ENCODE measurements around the gene ZSWIM6. TPM values are rescaled to one million over a fixed set of nuclear protein-coding genes. Genes with fewer than 3 reads are reported as not detected.

ZSWIM6 gene
- total and polyA plus RNA-seq, 2 donors, result 3.7 to 9.0 TPM

DNA sequence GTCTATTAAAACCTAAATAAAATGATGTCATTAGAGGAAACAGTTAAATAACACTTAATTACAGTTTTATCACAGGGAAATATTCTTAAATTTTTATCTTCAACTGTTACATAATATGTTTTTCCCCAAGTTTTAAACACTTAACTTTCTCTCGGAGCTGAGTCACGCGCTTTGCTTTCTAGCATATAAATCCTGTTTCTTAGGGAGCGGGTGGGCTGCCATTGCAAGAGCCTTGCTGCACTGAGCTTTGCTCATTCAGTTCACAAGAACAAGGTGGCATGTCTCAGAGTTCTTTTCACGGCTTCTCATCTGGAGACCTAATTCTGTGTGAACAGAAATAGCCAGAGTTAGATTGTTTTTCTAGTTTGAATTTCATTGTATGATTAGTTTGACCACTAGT is 166.1 kb downstream of the ZSWIM6 start:
- WGBS, result 98% methylated on average over 5 of the region's 5 CpGs
- no peak overlapping the region for H3K27ac ChIP-seq (ENCODE audit: low read depth in 1 of 2, low read length in 1 of 2)
- H3K36me3 ChIP-seq (ENCODE audit: control insufficient read depth in 2 of 2, insufficient read depth in 2 of 2, low read length in 1 of 2), result peaks cover 3% of the 10 kb centered on the region in 2 donors
- H3K4me1 ChIP-seq (ENCODE audit: control insufficient read depth in 2 of 2, insufficient read depth in 2 of 2, low read length in 2 of 2), result no peaks in the 10 kb centered on the region
- H3K4me3 ChIP-seq (ENCODE audit: low read length in 2 of 2), result no peak overlapping the region
- H3K9me3 ChIP-seq (ENCODE audit: control insufficient read depth in 2 of 2, insufficient read depth in 1 of 2, low read length in 1 of 2), result no peaks in the 10 kb centered on the region
- no peak for DNase-seq (ENCODE audit: low read depth in 6 of 9, low spot score in 9 of 9)
- no peaks in the 10 kb centered on the region for H3K27me3 ChIP-seq (ENCODE audit: control insufficient read depth in 2 of 2, insufficient read depth in 1 of 2, low read length in 1 of 2)

DNA sequence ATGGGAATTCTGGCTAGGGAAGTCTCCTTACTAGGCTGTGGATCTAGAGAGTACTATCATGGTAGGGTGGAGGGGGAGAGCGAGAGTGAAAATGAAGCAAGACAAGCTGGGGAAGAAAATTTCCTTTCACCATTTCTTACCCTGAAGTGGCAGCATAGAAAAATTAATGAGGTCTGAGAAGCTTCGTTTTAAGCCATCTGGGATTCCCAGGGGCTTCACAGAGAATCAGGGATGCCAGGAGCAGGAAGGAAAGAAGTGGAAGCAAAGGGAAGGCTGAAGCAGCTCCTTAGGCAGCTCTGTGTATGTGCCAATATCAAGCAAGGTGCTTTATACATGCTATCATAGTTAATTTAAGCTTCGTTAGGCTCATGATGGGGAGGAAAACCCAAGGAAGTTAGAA is 169.9 kb downstream of the ZSWIM6 start:
- WGBS, result 97% methylated on average over 3 of the region's 3 CpGs
- no peaks in the 10 kb centered on the region for H3K4me1 ChIP-seq (ENCODE audit: control insufficient read depth in 2 of 2, insufficient read depth in 2 of 2, low read length in 2 of 2)
- no peak overlapping the region for H3K27ac ChIP-seq (ENCODE audit: low read depth in 1 of 2, low read length in 1 of 2)
- DNase-seq (ENCODE audit: low read depth in 6 of 9, low spot score in 9 of 9), result no peak
- H3K9me3 ChIP-seq (ENCODE audit: control insufficient read depth in 2 of 2, insufficient read depth in 1 of 2, low read length in 1 of 2), result no peaks in the 10 kb centered on the region
- H3K27me3 ChIP-seq (ENCODE audit: control insufficient read depth in 2 of 2, insufficient read depth in 1 of 2, low read length in 1 of 2), result no peaks in the 10 kb centered on the region
- H3K4me3 ChIP-seq (ENCODE audit: low read length in 2 of 2), result no peak overlapping the region
- H3K36me3 ChIP-seq (ENCODE audit: control insufficient read depth in 2 of 2, insufficient read depth in 2 of 2, low read length in 1 of 2), result no peaks in the 10 kb centered on the region

DNA sequence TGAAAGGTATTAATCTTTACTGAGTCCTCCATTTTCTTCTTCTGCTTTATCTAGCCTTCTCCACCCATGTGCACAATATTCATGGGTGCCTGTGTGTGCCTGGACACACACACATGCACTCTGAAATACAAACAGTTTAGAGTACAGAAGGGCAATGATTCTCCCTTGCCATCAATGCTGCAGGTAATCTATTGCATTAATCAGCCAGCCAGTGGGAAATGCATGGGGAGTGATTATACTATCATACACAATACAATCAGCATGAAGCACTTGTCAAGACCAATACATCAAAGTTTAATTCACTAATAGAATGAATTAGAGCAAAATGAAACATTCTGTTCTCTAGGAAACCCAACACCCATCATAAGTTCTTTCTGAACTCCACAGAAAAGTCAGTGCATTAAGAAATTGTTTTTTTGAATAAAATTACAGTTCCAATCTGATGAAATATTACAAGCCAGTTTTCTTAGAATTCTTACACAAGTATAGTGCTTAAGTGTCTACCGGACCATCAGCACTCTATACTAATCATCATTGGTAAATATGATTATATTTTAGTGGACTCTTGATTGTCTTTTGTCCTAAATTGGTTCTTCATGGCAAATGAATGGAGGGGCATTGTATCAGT is 172.2 kb downstream of the ZSWIM6 start:
- H3K27me3 ChIP-seq (ENCODE audit: control insufficient read depth in 2 of 2, insufficient read depth in 1 of 2, low read length in 1 of 2), result no peaks in the 10 kb centered on the region
- H3K4me3 ChIP-seq (ENCODE audit: low read length in 2 of 2), result no peak overlapping the region
- WGBS, result 99% methylated on average over 1 of the region's 1 CpG
- no peaks in the 10 kb centered on the region for H3K9me3 ChIP-seq (ENCODE audit: control insufficient read depth in 2 of 2, insufficient read depth in 1 of 2, low read length in 1 of 2)
- H3K27ac ChIP-seq (ENCODE audit: low read depth in 1 of 2, low read length in 1 of 2), result no peak overlapping the region
- no peaks in the 10 kb centered on the region for H3K36me3 ChIP-seq (ENCODE audit: control insufficient read depth in 2 of 2, insufficient read depth in 2 of 2, low read length in 1 of 2)
- no peaks in the 10 kb centered on the region for H3K4me1 ChIP-seq (ENCODE audit: control insufficient read depth in 2 of 2, insufficient read depth in 2 of 2, low read length in 2 of 2)
- no peak for DNase-seq (ENCODE audit: low read depth in 6 of 9, low spot score in 9 of 9)

DNA sequence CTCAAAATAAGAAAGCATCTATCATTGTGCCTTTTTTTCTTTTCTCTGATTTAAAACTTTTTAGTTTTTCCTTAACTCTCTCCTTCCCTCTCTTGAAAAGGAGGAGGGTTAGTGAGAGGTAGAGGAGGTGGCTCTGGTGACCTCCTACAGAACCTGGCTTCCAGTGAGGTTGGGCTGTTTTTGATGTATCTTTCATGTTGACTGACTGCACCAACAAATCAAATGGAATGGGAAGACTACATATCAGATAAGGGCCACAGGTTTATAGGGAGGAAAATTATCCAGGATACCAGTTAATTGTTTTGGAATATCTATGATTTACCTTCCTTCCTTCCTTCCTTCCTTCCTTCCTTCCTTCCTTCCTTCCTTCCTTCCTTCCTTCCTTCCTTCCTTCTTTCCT is 173.2 kb downstream of the ZSWIM6 start:
- H3K4me3 ChIP-seq (ENCODE audit: low read length in 2 of 2), result no peak overlapping the region
- no peak for DNase-seq (ENCODE audit: low read depth in 6 of 9, low spot score in 9 of 9)
- no peaks in the 10 kb centered on the region for H3K4me1 ChIP-seq (ENCODE audit: control insufficient read depth in 2 of 2, insufficient read depth in 2 of 2, low read length in 2 of 2)
- H3K27ac ChIP-seq (ENCODE audit: low read depth in 1 of 2, low read length in 1 of 2), result no peak overlapping the region
- H3K27me3 ChIP-seq (ENCODE audit: control insufficient read depth in 2 of 2, insufficient read depth in 1 of 2, low read length in 1 of 2), result no peaks in the 10 kb centered on the region
- no peaks in the 10 kb centered on the region for H3K9me3 ChIP-seq (ENCODE audit: control insufficient read depth in 2 of 2, insufficient read depth in 1 of 2, low read length in 1 of 2)
- H3K36me3 ChIP-seq (ENCODE audit: control insufficient read depth in 2 of 2, insufficient read depth in 2 of 2, low read length in 1 of 2), result peaks cover 0 to 4% of the 10 kb centered on the region in 2 donors

DNA sequence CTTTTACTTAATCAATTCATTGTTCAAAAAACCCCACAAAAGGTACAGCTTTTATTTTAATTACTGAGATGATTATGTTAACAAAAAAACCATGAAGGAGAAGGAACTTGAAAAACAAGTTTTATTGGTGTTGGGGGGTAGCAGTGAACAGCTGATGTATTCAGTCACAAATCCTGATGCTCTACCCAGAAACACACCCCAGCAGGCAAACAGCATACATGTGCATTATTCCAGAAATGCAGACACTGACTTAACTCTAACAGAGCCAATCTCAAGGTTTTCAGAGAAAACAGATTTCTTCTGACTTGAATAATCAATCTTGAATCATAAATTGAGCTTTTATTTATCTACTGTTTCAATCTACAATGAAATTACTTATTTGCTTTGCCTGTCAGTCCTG is 175.2 kb downstream of the ZSWIM6 start:
- Histone ChIP-seq H3K4me3 (ENCODE audit: low read length in 2 of 2) (no peak overlapping the region), H3K27ac (ENCODE audit: low read depth in 1 of 2, low read length in 1 of 2) (no peak overlapping the region), H3K36me3 (ENCODE audit: control insufficient read depth in 2 of 2, insufficient read depth in 2 of 2, low read length in 1 of 2) (peaks cover 0 to 4% of the 10 kb centered on the region in 2 donors), H3K27me3 (ENCODE audit: control insufficient read depth in 2 of 2, insufficient read depth in 1 of 2, low read length in 1 of 2) (no peaks in the 10 kb centered on the region), H3K9me3 (ENCODE audit: control insufficient read depth in 2 of 2, insufficient read depth in 1 of 2, low read length in 1 of 2) (no peaks in the 10 kb centered on the region), H3K4me1 (ENCODE audit: control insufficient read depth in 2 of 2, insufficient read depth in 2 of 2, low read length in 2 of 2) (no peaks in the 10 kb centered on the region)
- DNase-seq (ENCODE audit: low read depth in 6 of 9, low spot score in 9 of 9), result no peak

DNA sequence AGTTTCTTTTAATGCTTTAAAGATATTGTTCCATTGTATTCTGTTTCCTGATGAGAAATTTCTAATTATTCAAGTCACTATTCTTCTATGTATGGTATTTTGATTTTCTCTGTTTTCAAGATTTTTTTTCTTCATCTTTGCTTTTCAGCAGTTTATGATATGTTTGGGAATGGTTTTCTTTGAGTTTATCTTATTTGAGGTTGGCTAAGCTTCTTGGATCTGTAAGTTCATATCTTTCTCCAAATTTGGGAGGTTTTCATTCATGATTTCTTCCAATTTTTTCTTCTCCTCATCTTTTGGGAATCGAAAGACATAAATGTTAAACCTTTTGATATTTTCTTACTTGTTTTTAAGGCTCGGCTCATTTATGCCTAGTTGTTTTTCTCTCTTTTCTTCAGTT is 184.9 kb downstream of the ZSWIM6 start:
- Histone ChIP-seq H3K4me3 (ENCODE audit: low read length in 2 of 2) (no peak overlapping the region), H3K9me3 (ENCODE audit: control insufficient read depth in 2 of 2, insufficient read depth in 1 of 2, low read length in 1 of 2) (no peaks in the 10 kb centered on the region), H3K27ac (ENCODE audit: low read depth in 1 of 2, low read length in 1 of 2) (no peak overlapping the region), H3K27me3 (ENCODE audit: control insufficient read depth in 2 of 2, insufficient read depth in 1 of 2, low read length in 1 of 2) (no peaks in the 10 kb centered on the region), H3K4me1 (ENCODE audit: control insufficient read depth in 2 of 2, insufficient read depth in 2 of 2, low read length in 2 of 2) (no peaks in the 10 kb centered on the region), H3K36me3 (ENCODE audit: control insufficient read depth in 2 of 2, insufficient read depth in 2 of 2, low read length in 1 of 2) (no peaks in the 10 kb centered on the region)
- no peak for DNase-seq (ENCODE audit: low read depth in 6 of 9, low spot score in 9 of 9)
- 99% methylated on average over 2 of the region's 2 CpGs for WGBS

DNA sequence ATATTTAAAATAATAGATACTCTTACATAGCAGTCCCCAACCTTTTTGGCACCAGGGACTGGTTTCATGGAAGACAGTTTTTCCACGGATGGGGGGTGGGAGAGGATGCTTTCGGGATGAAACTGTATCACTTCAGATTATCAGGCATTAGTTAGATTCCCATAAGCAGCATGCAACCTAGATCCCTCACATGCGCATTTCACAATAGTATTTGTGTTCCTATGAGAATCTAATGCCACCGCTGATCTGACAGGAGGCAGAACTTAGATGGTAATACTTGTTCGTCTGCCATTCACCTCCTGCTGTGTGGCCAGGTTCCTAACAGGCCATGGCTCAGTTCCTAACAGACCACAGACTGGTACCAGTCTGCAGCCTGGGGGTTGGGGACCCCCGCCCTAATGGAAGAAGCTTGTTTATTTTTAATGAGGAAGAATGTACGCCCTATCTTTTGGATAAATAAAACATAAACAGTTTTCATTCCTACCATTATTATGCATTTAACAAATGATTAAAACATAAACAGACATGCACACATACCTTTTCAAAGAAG is 187.7 kb downstream of the ZSWIM6 start:
- Histone ChIP-seq H3K36me3 (ENCODE audit: control insufficient read depth in 2 of 2, insufficient read depth in 2 of 2, low read length in 1 of 2) (peaks cover 4% of the 10 kb centered on the region in 2 donors), H3K27me3 (ENCODE audit: control insufficient read depth in 2 of 2, insufficient read depth in 1 of 2, low read length in 1 of 2) (no peaks in the 10 kb centered on the region), H3K27ac (ENCODE audit: low read depth in 1 of 2, low read length in 1 of 2) (no peak overlapping the region), H3K4me1 (ENCODE audit: control insufficient read depth in 2 of 2, insufficient read depth in 2 of 2, low read length in 2 of 2) (no peaks in the 10 kb centered on the region), H3K4me3 (ENCODE audit: low read length in 2 of 2) (no peak overlapping the region), H3K9me3 (ENCODE audit: control insufficient read depth in 2 of 2, insufficient read depth in 1 of 2, low read length in 1 of 2) (no peaks in the 10 kb centered on the region)
- DNase-seq (ENCODE audit: low read depth in 6 of 9, low spot score in 9 of 9), result no peak
- 98% methylated on average over 7 of the region's 7 CpGs for WGBS

DNA sequence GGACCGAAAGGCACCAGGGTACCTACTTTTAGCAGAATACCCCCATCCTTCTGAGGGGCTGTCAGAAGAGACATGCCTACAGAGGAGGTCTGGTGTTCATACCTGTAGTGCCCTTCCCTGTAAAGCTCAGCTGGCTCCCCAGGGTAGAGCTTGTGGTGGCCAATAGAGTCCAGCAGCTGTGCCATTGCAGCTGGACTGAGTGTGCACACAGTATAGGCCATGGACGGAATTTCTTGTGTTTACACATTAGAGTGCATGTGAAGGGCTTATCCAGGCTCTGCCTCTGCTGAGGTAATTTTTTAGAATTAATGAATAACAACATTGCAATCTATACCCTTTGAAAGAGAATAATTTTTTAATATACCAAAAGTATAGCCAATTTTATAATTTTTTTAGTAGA is 191.0 kb downstream of the ZSWIM6 start:
- Histone ChIP-seq H3K27me3 (ENCODE audit: control insufficient read depth in 2 of 2, insufficient read depth in 1 of 2, low read length in 1 of 2) (no peaks in the 10 kb centered on the region), H3K4me1 (ENCODE audit: control insufficient read depth in 2 of 2, insufficient read depth in 2 of 2, low read length in 2 of 2) (no peaks in the 10 kb centered on the region), H3K36me3 (ENCODE audit: control insufficient read depth in 2 of 2, insufficient read depth in 2 of 2, low read length in 1 of 2) (peaks cover 12 to 15% of the 10 kb centered on the region in 2 donors), H3K9me3 (ENCODE audit: control insufficient read depth in 2 of 2, insufficient read depth in 1 of 2, low read length in 1 of 2) (no peaks in the 10 kb centered on the region), H3K27ac (ENCODE audit: low read depth in 1 of 2, low read length in 1 of 2) (no peak overlapping the region), H3K4me3 (ENCODE audit: low read length in 2 of 2) (no peak overlapping the region)
- no peak for DNase-seq (ENCODE audit: low read depth in 6 of 9, low spot score in 9 of 9)
- WGBS, result 98% methylated on average over 2 of the region's 2 CpGs

DNA sequence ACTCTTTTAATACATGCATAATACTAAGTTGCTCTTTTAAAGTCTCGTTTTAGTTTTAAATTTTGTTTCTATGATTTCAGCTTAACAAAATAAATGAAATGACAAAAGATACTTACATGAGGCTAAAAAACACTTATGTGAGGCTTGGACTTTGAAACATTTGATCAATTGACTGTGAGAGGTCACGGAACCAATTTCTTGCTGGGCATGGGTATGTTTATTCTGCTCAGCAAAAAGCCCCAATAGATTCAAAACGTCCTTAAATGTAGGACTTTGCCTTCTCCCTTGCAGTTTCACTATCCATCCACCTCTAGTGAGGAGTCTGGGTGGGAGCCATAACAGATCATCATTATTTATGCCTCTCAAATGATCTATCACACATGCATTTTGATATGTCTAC is 191.9 kb downstream of the ZSWIM6 start:
- Histone ChIP-seq H3K27me3 (ENCODE audit: control insufficient read depth in 2 of 2, insufficient read depth in 1 of 2, low read length in 1 of 2) (no peaks in the 10 kb centered on the region), H3K27ac (ENCODE audit: low read depth in 1 of 2, low read length in 1 of 2) (no peak overlapping the region), H3K4me3 (ENCODE audit: low read length in 2 of 2) (no peak overlapping the region), H3K4me1 (ENCODE audit: control insufficient read depth in 2 of 2, insufficient read depth in 2 of 2, low read length in 2 of 2) (no peaks in the 10 kb centered on the region), H3K9me3 (ENCODE audit: control insufficient read depth in 2 of 2, insufficient read depth in 1 of 2, low read length in 1 of 2) (no peaks in the 10 kb centered on the region), H3K36me3 (ENCODE audit: control insufficient read depth in 2 of 2, insufficient read depth in 2 of 2, low read length in 1 of 2) (peaks cover 12 to 15% of the 10 kb centered on the region in 2 donors)
- WGBS, result 95% methylated on average over 3 of the region's 3 CpGs
- DNase-seq (ENCODE audit: low read depth in 6 of 9, low spot score in 9 of 9), result no peak
